Measurements from ENCODE around the gene DBN1. TPM values are rescaled to one million over a fixed set of nuclear protein-coding genes. Genes with fewer than 3 reads are reported as not detected.

Gene DBN1
- total and polyA plus RNA-seq, 2 of the 8 experiments (the other 6 are each of a cell fraction or from before 2014, with no cell fraction given) = 168 to 333 TPM

- Histone ChIP-seq H3K36me3 (ENCODE audit: control insufficient read depth in 2 of 4, insufficient read depth in 4 of 4, low read length in 3 of 4) (peaks cover 0 to 5% (median 0%) of the 10 kb centered on the region in 4 experiments; a peak in 3 of 8 replicates), H2AFZ (ENCODE audit: low read length) (no peak overlapping the region), H2BK120ac (replicated peaks; ENCODE audit: low read depth, low read length) (no peak overlapping the region), H3K14ac (ENCODE audit: insufficient read length) (no peak overlapping the region), H2AK5ac (ENCODE audit: low read depth, low read length) (no peak overlapping the region), H3K27me3 (replicated peaks in 1 of 4; ENCODE audit: control insufficient read depth in 3 of 4, extremely low read depth in 1 of 4, insufficient read depth in 3 of 4, low read length in 3 of 4) (no peaks in the 10 kb centered on the region), H3K9ac (replicated peaks in 1 of 4; ENCODE audit: extremely low read depth in 1 of 4, low read depth in 3 of 4, low read length in 3 of 4) (no peak overlapping the region), H2BK12ac (ENCODE audit: low read depth, low read length) (no peak overlapping the region), H4K5ac (ENCODE audit: insufficient read length, low read depth, low read length) (no peak overlapping the region), H3K79me1 (ENCODE audit: low read depth, low read length) (peaks cover 2% of the 10 kb centered on the region; the same call in 1 of the 2 replicates), H3K79me2 (ENCODE audit: control insufficient read depth in 1 of 2, insufficient read depth in 2 of 2, low read length in 2 of 2) (peaks cover 6 to 11% of the 10 kb centered on the region in 2 experiments), H3K23me2 (ENCODE audit: low read depth, low read length) (peaks cover 3% of the 10 kb centered on the region), H3K4me2 (ENCODE audit: insufficient read depth in 1 of 2, low read depth in 2 of 2, low read length in 2 of 2) (no peak overlapping the region), H3K18ac (ENCODE audit: extremely low read depth, low read length) (no peak overlapping the region), H2BK5ac (ENCODE audit: low read depth, low read length) (no peak overlapping the region), H3K4me1 (replicated peaks in 1 of 4; ENCODE audit: control insufficient read depth in 3 of 4, insufficient read depth in 4 of 4, low read length in 3 of 4) (peaks cover 6 to 23% (median 17%) of the 10 kb centered on the region in 4 experiments), H3K4me3 (ENCODE audit: extremely low read depth in 1 of 4, insufficient read depth in 2 of 4, low read depth in 3 of 4, low read length in 4 of 4) (no peak overlapping the region), H3K9me3 (ENCODE audit: insufficient read depth in 2 of 2, low read depth in 1 of 2, low read length in 1 of 2) (no peaks in the 10 kb centered on the region), H3K56ac (replicated peaks; ENCODE audit: insufficient read length, low read depth, low read length) (no peak overlapping the region), H4K91ac (replicated peaks; ENCODE audit: insufficient read length, low read length) (no peak overlapping the region), H3K4ac (replicated peaks; ENCODE audit: insufficient read length, low read depth, low read length) (no peak overlapping the region), H3K27ac (ENCODE audit: low read depth, low read length) (no peak overlapping the region; the same call in 1 of the 2 replicates), H4K8ac (ENCODE audit: extremely low read depth, insufficient read depth, low read length) (no peak overlapping the region), H2BK15ac (ENCODE audit: low read length) (peak overlapping the region; percentile 65; the same call in 1 of the 2 replicates), H4K20me1 (replicated peaks in 1 of 2; ENCODE audit: control insufficient read depth in 1 of 2, insufficient read depth in 2 of 2, low read length in 2 of 2) (peaks cover 0 to 4% of the 10 kb centered on the region in 2 experiments), H2BK20ac (ENCODE audit: low read length) (no peak overlapping the region), H3K23ac (ENCODE audit: insufficient read length) (no peak overlapping the region)
- 87% methylated on average over 14 of the region's 18 CpGs; no CpG with 5 or more reads in 1 of the 2 experiments for WGBS, 2 experiments (ENCODE audit: extremely low coverage in 1 of 2, insufficient coverage in 1 of 2, insufficient read length in 1 of 2, insufficient replicate concordance in 2 of 2, low coverage in 1 of 2, low lambda C conversion rate in 2 of 2, missing lambda C conversion rate in 1 of 2)
- DNase-seq (ENCODE audit: low read depth in 1 of 2, low spot score in 2 of 2) (no peak), FAIRE-seq (no peak)
- ChIA-PET CTCF (ENCODE audit: partially characterized antibody) (interaction anchor here (0.9 to 10.4 kb wide), 7 partner anchors 15 to 86 kb away, joined by 3 to 162 read pairs (median 8); partner anchors contain the start of gene PDLIM7), POLR2A (ENCODE audit: partially characterized antibody) (interaction anchor here (1.0 to 67.5 kb wide), 6 partner anchors 3 to 61 kb away, joined by 3 to 3349 read pairs (median 8); partner anchors contain the start of genes DBN1, DOK3, PDLIM7 and PRR7)
- TF ChIP-seq HDAC6 (IDR thresholded peaks at IDR 0.05; ENCODE audit: low read depth, low read length) = no peak
- no peak for TF ChIP-seq SIX5 (IDR thresholded peaks at IDR 0.05; ENCODE audit: low read depth, low read length)
- TF ChIP-seq KDM1A (IDR thresholded peaks at IDR 0.05; ENCODE audit: borderline replicate concordance, low read length) = peak; percentile 53; the same call in 1 of the 2 replicates
These were observed 3.2 kb upstream of the DBN1 start for GRCh38 chr5:177476531-177477233.
